ENCODE results near the gene PIGS. TPM values are rescaled to one million over a fixed set of nuclear protein-coding genes. Genes with fewer than 3 reads are reported as not detected.
"Not testable (repeated sequence)": the region's sequence is repeated elsewhere in the genome, so short reads cannot be mapped to it uniquely, and the experiment has no call there.

Gene PIGS
- total RNA-seq, 1 experiment from 2014 or later = 46.6 TPM

DNA sequence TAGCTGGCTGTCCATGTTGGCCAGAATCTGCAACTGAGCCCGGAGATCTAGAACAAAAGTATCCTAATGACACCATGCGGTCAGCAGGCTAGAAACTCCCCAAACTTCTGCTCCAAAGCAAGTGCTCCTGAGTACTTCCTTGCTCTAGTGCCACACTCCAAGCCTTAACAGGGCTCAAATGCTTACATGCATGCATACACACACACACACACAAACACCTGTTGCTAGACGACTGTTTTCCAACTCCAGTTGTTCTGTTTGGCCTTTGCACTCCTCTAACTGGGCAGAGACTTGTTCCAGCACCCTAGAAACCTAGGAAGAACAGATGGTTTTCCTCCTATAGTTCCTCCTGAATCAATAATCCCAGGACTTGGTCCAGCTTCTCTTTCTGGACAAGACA lies 13.1 kb upstream of the PIGS start:
- DNase-seq (ENCODE audit: low read depth, low spot score) = no peak
- in situ Hi-C loops (cut with HindIII; ENCODE audit: low pct_unique_long_range_greater_than_20kb, low sequenced_read_pairs) = no loop called here

GRCh38 chr17:28582513-28582912 lies 11.2 kb upstream of the PIGS start:
- in situ Hi-C loops (cut with HindIII; ENCODE audit: low pct_unique_long_range_greater_than_20kb, low sequenced_read_pairs) = no loop called here
- no peak for DNase-seq (ENCODE audit: low read depth, low spot score)

DNA sequence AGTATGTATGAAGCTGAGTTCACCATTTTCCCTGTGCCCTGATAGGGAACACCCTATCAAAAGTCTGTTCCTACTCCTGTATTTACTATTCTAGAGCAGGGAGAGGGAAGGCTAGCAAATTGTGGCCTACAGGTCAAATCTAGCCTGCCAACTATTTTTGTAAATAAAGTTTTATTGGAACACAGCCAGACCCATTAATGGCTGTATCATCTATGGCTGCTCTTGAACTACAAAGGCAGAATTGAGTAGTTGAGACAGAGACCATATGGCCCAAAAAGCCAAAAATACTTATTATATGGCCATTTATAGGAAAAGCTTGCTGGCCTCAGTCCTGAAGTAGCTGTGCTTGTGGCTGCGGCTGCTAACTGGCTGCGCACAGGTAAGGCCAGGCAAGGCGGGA lies 9.6 kb upstream of the PIGS start:
- no peak for DNase-seq (ENCODE audit: low read depth, low spot score)
- in situ Hi-C loops (cut with HindIII; ENCODE audit: low pct_unique_long_range_greater_than_20kb, low sequenced_read_pairs) = no loop called here

DNA sequence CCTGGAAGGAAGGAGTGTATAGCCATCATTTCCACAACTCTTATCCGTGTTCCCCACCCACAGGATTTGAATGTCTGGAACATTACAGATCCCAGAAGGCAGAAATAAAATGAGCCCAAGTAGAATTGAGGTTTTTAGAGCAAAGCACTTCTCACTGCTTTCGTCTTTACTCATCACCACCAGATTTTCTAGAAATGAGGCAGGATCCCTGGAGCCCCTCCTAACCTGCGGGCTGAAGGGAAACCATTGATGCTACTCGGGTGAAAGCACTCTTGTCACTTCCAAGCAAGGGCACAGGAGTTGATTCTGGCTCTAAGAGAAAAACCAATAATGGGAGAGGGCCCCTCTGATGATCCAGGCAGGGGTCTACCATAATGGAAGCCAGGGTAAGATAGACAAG lies 8.2 kb upstream of the PIGS start:
- in situ Hi-C loops (cut with HindIII; ENCODE audit: low pct_unique_long_range_greater_than_20kb, low sequenced_read_pairs) = no loop called here
- no peak for DNase-seq (ENCODE audit: low read depth, low spot score)

DNA sequence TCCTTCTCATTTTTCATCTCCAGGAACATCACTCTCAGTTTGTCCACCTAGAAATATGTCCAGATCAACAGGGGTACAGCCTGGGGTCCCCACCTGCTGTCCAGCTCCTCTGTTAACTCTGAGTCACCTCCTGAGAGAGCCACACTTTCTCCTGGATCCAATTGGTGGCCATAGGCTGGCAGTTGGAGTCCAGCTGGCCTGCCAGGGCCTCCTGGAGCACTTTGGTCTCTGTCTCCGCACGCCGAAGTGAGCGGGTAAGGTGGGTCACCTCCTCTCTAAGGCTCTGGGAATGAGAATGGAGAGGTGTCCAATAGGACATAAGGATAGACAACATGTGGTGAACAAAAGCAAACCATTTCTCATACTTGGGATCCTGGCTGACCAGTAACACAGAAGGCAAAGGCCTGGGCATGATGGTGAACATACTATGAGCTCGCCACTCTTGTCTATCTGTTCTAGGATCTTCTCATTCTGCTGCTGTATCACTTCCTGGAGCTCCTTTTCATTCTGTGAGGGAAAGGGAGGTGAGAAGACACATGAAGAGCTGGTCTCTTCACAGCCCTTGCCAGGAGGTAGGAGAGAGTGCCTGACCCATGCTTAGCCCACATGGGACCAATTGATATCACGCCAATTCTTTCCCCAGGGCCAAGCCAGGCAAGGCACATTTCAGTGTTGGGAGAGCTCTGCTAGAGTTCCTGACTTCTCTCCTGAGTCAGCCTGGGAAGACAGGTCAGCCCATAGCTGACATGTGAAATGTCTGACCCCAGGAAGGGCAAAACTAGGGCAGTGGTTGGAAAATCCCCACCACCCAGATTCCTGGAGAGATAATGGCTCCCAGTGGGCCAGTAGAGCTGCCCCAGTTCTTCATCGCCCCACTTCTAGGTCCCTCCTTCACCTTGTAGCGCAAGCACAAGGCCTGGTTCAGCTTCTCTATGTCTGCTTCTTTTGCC lies 7.2 kb upstream of the PIGS start:
- in situ Hi-C loops (cut with HindIII; ENCODE audit: low pct_unique_long_range_greater_than_20kb, low sequenced_read_pairs) = no loop called here
- no peak for DNase-seq (ENCODE audit: low read depth, low spot score)

GRCh38 chr17:28577466-28577824 lies 6.1 kb upstream of the PIGS start:
- no peak for DNase-seq (ENCODE audit: low read depth, low spot score)
- in situ Hi-C loops (cut with HindIII; ENCODE audit: low pct_unique_long_range_greater_than_20kb, low sequenced_read_pairs) = no loop called here

- peak; percentile 75 for DNase-seq (ENCODE audit: low read depth, low spot score)
- in situ Hi-C loops (cut with HindIII; ENCODE audit: low pct_unique_long_range_greater_than_20kb, low sequenced_read_pairs) = no loop called here
Measured at GRCh38 chr17:28576758-28577465, 5.6 kb upstream of the PIGS start, which contains the start of gene ALDOC. Gene ALDOC, minus strand, starts transcription at chr17:28576895. Its CDS starts 1,363 bp downstream, at chr17:28575532.

DNA sequence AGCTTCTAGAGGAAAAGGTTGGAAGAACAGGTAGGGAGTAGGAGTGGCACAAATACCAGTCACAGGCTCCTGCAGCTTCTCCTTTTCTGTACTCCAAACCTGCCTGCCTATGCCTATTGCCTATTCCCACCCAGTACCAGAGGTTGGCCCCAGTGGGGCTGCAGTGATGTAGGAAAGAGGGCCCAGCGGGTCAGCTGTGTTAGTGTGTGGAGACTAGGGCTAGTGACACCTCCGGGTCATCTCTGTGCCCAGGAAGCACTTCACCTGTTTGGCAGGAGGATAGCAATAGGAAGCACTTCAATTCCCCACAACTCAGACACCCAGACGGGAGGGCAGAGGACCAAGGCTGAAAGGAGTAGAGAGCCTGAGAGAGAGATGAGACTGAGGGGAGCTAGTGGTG lies 4.7 kb upstream of the PIGS start:
- in situ Hi-C loops (cut with HindIII; ENCODE audit: low pct_unique_long_range_greater_than_20kb, low sequenced_read_pairs); DNase-seq (ENCODE audit: low read depth, low spot score): not testable (repeated sequence)

DNA sequence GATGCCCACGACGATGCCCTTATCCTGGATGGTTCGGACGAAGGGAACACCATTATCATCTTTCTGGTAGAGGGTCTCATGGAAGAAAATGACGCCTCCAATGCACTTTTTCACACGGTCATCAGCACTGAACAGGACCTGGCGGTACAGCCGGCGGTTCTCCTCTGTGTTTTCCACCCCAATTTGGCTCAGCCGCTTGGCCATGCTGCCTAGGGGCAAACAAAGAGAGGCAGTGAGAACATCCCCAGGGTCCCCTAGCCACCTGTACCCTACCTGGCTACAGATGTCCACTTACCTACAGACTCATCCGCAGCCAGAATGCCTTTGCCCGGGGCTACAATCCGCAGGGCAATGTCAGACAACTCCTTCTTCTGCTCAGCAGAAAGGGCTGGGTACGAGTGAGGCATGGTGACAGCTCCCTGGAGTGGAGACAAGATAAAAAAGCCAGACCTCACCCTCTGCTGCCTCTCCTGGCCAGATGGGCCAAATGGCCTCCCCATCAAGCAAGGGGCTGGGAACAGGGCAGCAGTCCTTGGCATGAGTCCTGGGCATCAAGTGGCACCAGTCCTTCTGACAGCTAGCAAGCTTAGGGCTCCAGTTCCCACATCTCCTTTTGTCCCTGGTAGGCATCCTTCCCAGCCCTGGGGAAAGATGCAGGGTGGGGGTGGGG lies 3.9 kb upstream of the PIGS start:
- in situ Hi-C loops (cut with HindIII; ENCODE audit: low pct_unique_long_range_greater_than_20kb, low sequenced_read_pairs) = no loop called here
- DNase-seq (ENCODE audit: low read depth, low spot score) = no peak

GRCh38 chr17:28574526-28574925 lies 3.2 kb upstream of the PIGS start:
- in situ Hi-C loops (cut with HindIII; ENCODE audit: low pct_unique_long_range_greater_than_20kb, low sequenced_read_pairs) = no loop called here
- no peak for DNase-seq (ENCODE audit: low read depth, low spot score)

DNA sequence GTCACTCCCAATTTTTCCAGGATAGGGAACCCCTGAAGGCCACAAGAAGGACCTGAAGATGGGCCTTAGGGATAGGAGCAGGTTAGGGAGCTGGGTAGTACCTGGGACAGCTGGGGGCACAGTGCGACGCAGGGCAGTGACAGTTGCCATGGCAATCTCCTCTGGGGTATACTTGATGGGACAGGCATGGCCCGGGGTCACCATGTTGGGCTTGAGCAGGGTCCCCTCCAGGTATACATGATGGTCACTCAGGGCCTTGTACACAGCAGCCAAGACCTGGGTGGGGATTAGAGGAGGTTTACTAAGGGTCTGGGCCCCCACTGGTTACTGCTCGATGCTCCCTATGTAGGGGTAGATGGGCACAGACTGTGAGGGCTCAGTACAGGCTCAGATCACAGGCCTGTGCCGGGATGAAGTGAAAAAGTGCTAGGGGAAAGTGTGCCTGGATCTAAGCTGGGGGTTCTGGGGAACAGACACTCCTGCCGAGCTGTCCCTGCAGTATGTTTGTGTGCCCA lies 2.7 kb upstream of the PIGS start:
- in situ Hi-C loops (cut with HindIII; ENCODE audit: low pct_unique_long_range_greater_than_20kb, low sequenced_read_pairs) = no loop called here

DNA sequence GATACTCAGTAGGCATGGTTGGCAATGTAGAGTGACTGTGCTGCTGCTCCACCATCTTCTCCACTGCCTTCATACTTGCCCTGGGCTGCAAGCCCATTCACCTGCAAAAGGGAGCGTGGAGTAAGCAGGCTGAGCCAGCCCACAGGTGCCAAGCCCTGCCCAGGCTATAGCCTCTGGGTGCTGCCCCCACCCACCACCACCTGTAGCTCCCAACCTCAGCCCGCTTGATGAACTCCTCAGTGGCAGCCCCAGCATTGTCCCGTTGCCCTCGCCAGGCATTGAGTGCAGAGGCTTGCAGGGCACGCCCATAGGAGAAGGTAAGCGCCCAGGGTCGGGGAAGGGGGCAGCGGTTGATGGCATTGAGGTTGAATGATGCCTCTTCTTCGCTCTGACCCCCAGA lies 2.2 kb upstream of the PIGS start:
- in situ Hi-C loops (cut with HindIII; ENCODE audit: low pct_unique_long_range_greater_than_20kb, low sequenced_read_pairs) = no loop called here
- no peak for DNase-seq (ENCODE audit: low read depth, low spot score)

More for the DNA sequence above, 2.7 kb upstream of the PIGS start:
- DNase-seq (ENCODE audit: low read depth, low spot score) = no peak

GRCh38 chr17:28573040-28573380 lies 1.7 kb upstream of the PIGS start:
- no peak for DNase-seq (ENCODE audit: low read depth, low spot score)
- in situ Hi-C loops (cut with HindIII; ENCODE audit: low pct_unique_long_range_greater_than_20kb, low sequenced_read_pairs) = no loop called here

GRCh38 chr17:28572259-28573039 lies 1.1 kb upstream of the PIGS start:
- in situ Hi-C loops (cut with HindIII; ENCODE audit: low pct_unique_long_range_greater_than_20kb, low sequenced_read_pairs) = no loop called here
- DNase-seq (ENCODE audit: low read depth, low spot score) = no peak

- in situ Hi-C loops (cut with HindIII; ENCODE audit: low pct_unique_long_range_greater_than_20kb, low sequenced_read_pairs) = no loop called here
- DNase-seq (ENCODE audit: low read depth, low spot score) = peak; percentile 27
Measured at GRCh38 chr17:28570716-28571360, 486 bp downstream of the PIGS start.

DNA sequence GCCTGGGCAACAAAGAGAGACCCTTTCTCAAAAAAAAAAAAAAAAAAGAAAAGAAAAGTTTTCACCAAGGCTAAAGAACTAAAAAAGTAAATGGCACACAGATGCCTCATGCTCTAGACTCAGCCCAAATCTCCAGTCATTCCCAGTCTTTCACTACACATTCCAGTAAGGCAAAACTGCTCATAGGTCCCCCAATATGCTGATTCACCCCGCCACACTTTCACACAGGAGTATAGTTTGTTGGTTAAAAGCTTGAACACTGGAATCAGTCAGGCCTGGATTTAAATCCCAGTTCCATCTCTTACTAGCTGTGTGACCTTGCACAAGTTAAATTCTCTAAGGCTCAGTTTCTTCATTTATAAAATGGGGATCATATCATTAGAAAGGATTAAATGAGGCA lies 1.9 kb downstream of the PIGS start:
- DNase-seq (ENCODE audit: low read depth, low spot score) = no peak
- in situ Hi-C loops (cut with HindIII; ENCODE audit: low pct_unique_long_range_greater_than_20kb, low sequenced_read_pairs) = no loop called here

- in situ Hi-C loops (cut with HindIII; ENCODE audit: low pct_unique_long_range_greater_than_20kb, low sequenced_read_pairs) = no loop called here
- DNase-seq (ENCODE audit: low read depth, low spot score) = no peak
Measured at GRCh38 chr17:28567604-28568003, 3.7 kb downstream of the PIGS start.
